ENCODE measurements around the gene ACADL.

DNA sequence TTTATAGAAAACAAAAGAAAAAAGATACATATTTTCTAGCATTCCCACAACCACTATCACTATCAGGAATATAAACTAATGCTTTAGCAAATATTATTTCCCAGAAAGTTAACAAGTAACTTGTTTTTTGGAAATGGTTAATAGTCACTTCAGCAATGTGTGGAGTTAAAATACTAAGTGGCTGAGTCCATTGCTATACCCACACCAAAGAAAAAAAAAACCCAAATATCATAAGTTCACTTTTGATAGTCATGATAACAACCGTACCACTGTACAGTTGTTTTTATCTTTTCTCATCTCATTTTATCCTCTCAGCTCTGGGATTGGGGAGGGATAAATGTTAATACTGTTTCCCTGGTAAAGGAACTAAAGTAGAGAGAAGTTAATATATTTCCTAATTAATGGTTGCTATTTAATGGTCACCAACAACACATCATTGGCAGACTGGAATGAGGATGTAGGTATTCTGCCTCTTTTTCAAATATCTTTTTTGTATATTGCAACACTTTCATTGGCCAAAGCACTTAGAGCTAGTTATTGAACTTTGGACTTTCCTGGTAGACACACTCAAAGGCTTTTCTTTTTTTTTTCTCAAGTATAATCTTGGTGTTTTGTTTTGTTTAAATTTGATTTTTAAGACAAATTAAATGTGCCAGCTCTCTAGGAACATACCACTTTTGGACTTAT is 35.7 kb downstream of the ACADL start:
- no peak for TF ChIP-seq POLR2A (IDR thresholded peaks at IDR 0.05)
- no peak for TF ChIP-seq POLR2AphosphoS5 (IDR thresholded peaks at IDR 0.05)
- TF ChIP-seq, protein P1, sequence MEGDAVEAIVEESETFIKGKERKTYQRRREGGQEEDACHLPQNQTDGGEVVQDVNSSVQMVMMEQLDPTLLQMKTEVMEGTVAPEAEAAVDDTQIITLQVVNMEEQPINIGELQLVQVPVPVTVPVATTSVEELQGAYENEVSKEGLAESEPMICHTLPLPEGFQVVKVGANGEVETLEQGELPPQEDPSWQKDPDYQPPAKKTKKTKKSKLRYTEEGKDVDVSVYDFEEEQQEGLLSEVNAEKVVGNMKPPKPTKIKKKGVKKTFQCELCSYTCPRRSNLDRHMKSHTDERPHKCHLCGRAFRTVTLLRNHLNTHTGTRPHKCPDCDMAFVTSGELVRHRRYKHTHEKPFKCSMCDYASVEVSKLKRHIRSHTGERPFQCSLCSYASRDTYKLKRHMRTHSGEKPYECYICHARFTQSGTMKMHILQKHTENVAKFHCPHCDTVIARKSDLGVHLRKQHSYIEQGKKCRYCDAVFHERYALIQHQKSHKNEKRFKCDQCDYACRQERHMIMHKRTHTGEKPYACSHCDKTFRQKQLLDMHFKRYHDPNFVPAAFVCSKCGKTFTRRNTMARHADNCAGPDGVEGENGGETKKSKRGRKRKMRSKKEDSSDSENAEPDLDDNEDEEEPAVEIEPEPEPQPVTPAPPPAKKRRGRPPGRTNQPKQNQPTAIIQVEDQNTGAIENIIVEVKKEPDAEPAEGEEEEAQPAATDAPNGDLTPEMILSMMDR (IDR thresholded peaks at IDR 0.05), result no peak

Data from gastroesophageal sphincter (tissue), 3 donors.